Muscle of leg (tissue), 11 donors: ENCODE measurements around the gene CLIP4. TPM values are rescaled to one million over a fixed set of nuclear protein-coding genes. Genes with fewer than 3 reads are reported as not detected.

Experiments used
- DNase-seq: peaks from one replicate; pipeline ENCODE4 v3.0.0; 2013
- H3K27ac ChIP-seq: one replicate; pipeline ENCODE4 v1.5.1; 2013; ENCODE audit warnings: mild to moderate bottlenecking, low read length, control low read depth
- H3K27me3 ChIP-seq: one replicate; pipeline ENCODE4 v1.6.1; 2013; ENCODE audit warnings: low read length; ENCODE audit not compliant: control insufficient read depth, insufficient read depth
- H3K36me3 ChIP-seq: one replicate; pipeline ENCODE4 v1.6.1; 2013; ENCODE audit warnings: low read length; ENCODE audit not compliant: control insufficient read depth, insufficient read depth
- H3K4me1 ChIP-seq: one replicate; pipeline ENCODE4 v1.6.1; 2013; ENCODE audit warnings: low read length; ENCODE audit not compliant: control insufficient read depth, insufficient read depth
- H3K4me3 ChIP-seq: one replicate; pipeline ENCODE4 v1.5.1; 2013; ENCODE audit warnings: low read length, control low read depth
- H3K9me3 ChIP-seq: replicated peaks from 2 replicates; pipeline ENCODE4 v1.6.1; 2013; ENCODE audit warnings: low read depth, low read length; ENCODE audit not compliant: control insufficient read depth
- WGBS: methylation state at CpG from one replicate; pipeline ENCODE4 v1.1.5; 2013; ENCODE audit warnings: missing lambda C conversion rate; ENCODE audit not compliant: insufficient coverage; 5-methylcytosine and 5-hydroxymethylcytosine counted together
- polyA plus RNA-seq, 8 donors: library from polyadenylated mRNA; unstranded; fragments of 120-200 nt; gene quantifications; one replicate each; pipeline versions ENCODE4 v1.2.1 to v1.2.3, GENCODE V29; 2013; ENCODE audit warnings: inconsistent platforms in 1 of 8, low replicate concordance in 1 of 8; ENCODE audit not compliant: insufficient read length in 8 of 8, insufficient read depth in 1 of 8
- total RNA-seq: library from RNA; stranded (reverse); fragments of 120-200 nt; gene quantifications from one replicate; pipeline ENCODE4 v1.2.4, GENCODE V29; 2013

The CLIP4 gene
- total and polyA plus RNA-seq, 9 donors: 10.8 to 18.7 (median 12.9) TPM

GRCh38 chr2:29130295-29130694 is 15.1 kb downstream of the CLIP4 start:
- Histone ChIP-seq H3K27me3 (no peaks in the 10 kb centered on the region), H3K4me1 (no peaks in the 10 kb centered on the region), H3K27ac (no peak overlapping the region), H3K36me3 (no peaks in the 10 kb centered on the region), H3K9me3 (no peaks in the 10 kb centered on the region), H3K4me3 (no peak overlapping the region)
- 100% methylated on average over 1 of the region's 2 CpGs for whole genome bisulfite sequencing
- DNase-seq: peak; percentile 4

GRCh38 chr2:29134933-29135332 is 19.7 kb downstream of the CLIP4 start:
- DNase-seq: no peak
- Histone ChIP-seq H3K4me1 (no peaks in the 10 kb centered on the region), H3K27me3 (no peaks in the 10 kb centered on the region), H3K9me3 (peaks cover 3% of the 10 kb centered on the region), H3K4me3 (no peak overlapping the region), H3K36me3 (peaks cover 6% of the 10 kb centered on the region), H3K27ac (no peak overlapping the region)
- WGBS: no CpG with 5 or more reads among the region's 1 CpG

GRCh38 chr2:29139152-29139551 is 23.9 kb downstream of the CLIP4 start:
- Histone ChIP-seq H3K9me3 (peaks cover 3% of the 10 kb centered on the region), H3K36me3 (peaks cover 9% of the 10 kb centered on the region)
- whole genome bisulfite sequencing: no CpG with 5 or more reads among the region's 3 CpGs

GRCh38 chr2:29139731-29140130 is 24.5 kb downstream of the CLIP4 start:
- Histone ChIP-seq H3K9me3 (peaks cover 3% of the 10 kb centered on the region), H3K27ac (no peak overlapping the region), H3K4me1 (no peaks in the 10 kb centered on the region), H3K27me3 (no peaks in the 10 kb centered on the region), H3K4me3 (no peak overlapping the region), H3K36me3 (peaks cover 11% of the 10 kb centered on the region)
- WGBS: no CpG with 5 or more reads among the region's 1 CpG
- no peak for DNase-seq

More at GRCh38 chr2:29139152-29139551, 23.9 kb downstream of the CLIP4 start:
- DNase-seq: no peak
- no peak overlapping the region for H3K27ac ChIP-seq
- no peak overlapping the region for H3K4me3 ChIP-seq
- no peaks in the 10 kb centered on the region for H3K4me1 ChIP-seq
- H3K27me3 ChIP-seq: no peaks in the 10 kb centered on the region

- no peak for DNase-seq
- Histone ChIP-seq H3K36me3 (peaks cover 5% of the 10 kb centered on the region), H3K9me3 (peaks cover under 1% of the 10 kb centered on the region), H3K4me3 (no peak overlapping the region), H3K4me1 (no peaks in the 10 kb centered on the region), H3K27ac (no peak overlapping the region), H3K27me3 (no peaks in the 10 kb centered on the region)
- 90% methylated on average over 6 of the region's 6 CpGs for WGBS
Measured at GRCh38 chr2:29143657-29144056, 28.4 kb downstream of the CLIP4 start.

- Histone ChIP-seq H3K4me1 (no peaks in the 10 kb centered on the region), H3K36me3 (peaks cover 5% of the 10 kb centered on the region), H3K27me3 (no peaks in the 10 kb centered on the region), H3K4me3 (no peak overlapping the region), H3K27ac (no peak overlapping the region), H3K9me3 (no peaks in the 10 kb centered on the region)
- DNase-seq: no peak
- WGBS: no CpG with 5 or more reads among the region's 3 CpGs
Measured at GRCh38 chr2:29146197-29146596, 31.0 kb downstream of the CLIP4 start.

GRCh38 chr2:29147963-29148362 is 32.7 kb downstream of the CLIP4 start:
- WGBS: no CpG with 5 or more reads among the region's 3 CpGs
- no peaks in the 10 kb centered on the region for H3K4me1 ChIP-seq
- H3K27me3 ChIP-seq: no peaks in the 10 kb centered on the region
- peaks cover 5% of the 10 kb centered on the region for H3K36me3 ChIP-seq
- no peak overlapping the region for H3K27ac ChIP-seq
- H3K4me3 ChIP-seq: no peak overlapping the region
- no peak for DNase-seq
- no peaks in the 10 kb centered on the region for H3K9me3 ChIP-seq

- Histone ChIP-seq H3K36me3 (peaks cover 11% of the 10 kb centered on the region), H3K4me1 (no peaks in the 10 kb centered on the region), H3K27ac (no peak overlapping the region), H3K27me3 (no peaks in the 10 kb centered on the region), H3K9me3 (no peaks in the 10 kb centered on the region), H3K4me3 (no peak overlapping the region)
- no peak for DNase-seq
- no CpG with 5 or more reads among the region's 2 CpGs for WGBS
Measured at GRCh38 chr2:29154610-29155009, 39.4 kb downstream of the CLIP4 start.

GRCh38 chr2:29155578-29155977 is 40.4 kb downstream of the CLIP4 start:
- no peaks in the 10 kb centered on the region for H3K9me3 ChIP-seq
- H3K27me3 ChIP-seq: no peaks in the 10 kb centered on the region
- DNase-seq: no peak
- H3K27ac ChIP-seq: no peak overlapping the region
- no peak overlapping the region for H3K4me3 ChIP-seq
- 33% methylated on average over 1 of the region's 2 CpGs for WGBS
- peaks cover 11% of the 10 kb centered on the region for H3K36me3 ChIP-seq
- no peaks in the 10 kb centered on the region for H3K4me1 ChIP-seq

GRCh38 chr2:29157131-29157530 is 41.9 kb downstream of the CLIP4 start:
- H3K4me1 ChIP-seq: no peaks in the 10 kb centered on the region
- H3K27me3 ChIP-seq: no peaks in the 10 kb centered on the region
- no peak for DNase-seq
- H3K4me3 ChIP-seq: no peak overlapping the region
- peaks cover 14% of the 10 kb centered on the region for H3K36me3 ChIP-seq
- H3K9me3 ChIP-seq: no peaks in the 10 kb centered on the region
- no peak overlapping the region for H3K27ac ChIP-seq
- WGBS: 60% methylated on average over 1 of the region's 4 CpGs

- H3K36me3 ChIP-seq: peaks cover 14% of the 10 kb centered on the region
- H3K27ac ChIP-seq: no peak overlapping the region
- WGBS: no CpG with 5 or more reads among the region's 1 CpG
- H3K9me3 ChIP-seq: no peaks in the 10 kb centered on the region
- no peaks in the 10 kb centered on the region for H3K27me3 ChIP-seq
- no peak overlapping the region for H3K4me3 ChIP-seq
- no peaks in the 10 kb centered on the region for H3K4me1 ChIP-seq
- DNase-seq: no peak
Measured at GRCh38 chr2:29159125-29159524, 43.9 kb downstream of the CLIP4 start.
